ENCODE measurements around the gene MRFAP1.

DNA sequence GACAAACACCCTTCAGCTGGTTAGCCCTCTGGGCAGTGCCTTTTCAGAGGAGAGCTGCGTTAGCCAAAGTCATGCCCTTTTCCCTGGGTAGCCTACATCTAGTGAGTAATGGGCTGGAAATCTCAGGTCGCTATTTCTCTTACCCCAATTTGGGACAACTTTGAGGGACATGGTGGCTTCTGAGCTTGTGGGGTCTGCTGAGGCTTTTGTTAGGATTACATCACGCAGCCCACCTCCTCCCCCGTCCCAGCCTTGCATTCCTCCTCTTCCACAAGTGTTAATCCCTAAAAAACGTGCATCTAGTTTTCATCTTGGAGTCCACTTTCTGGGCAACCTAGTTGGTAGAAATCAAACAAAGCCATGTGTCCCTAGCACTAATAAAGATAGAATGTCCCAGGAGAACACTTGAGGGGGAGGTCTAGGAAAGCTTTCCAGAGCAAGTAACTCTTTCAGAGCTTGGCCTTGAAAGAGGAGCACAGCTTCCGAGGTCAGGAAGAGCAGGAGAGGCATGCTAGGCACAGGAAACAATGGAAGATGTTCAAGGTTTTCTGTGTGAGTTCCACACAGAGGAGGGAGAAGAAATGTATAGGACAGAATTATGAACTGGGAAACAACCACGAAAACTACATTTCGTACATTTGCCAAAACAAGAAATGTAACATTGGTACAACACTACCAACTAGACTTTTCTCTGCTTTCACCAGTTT lies 2.8 kb downstream of the MRFAP1 start:
- TF ChIP-seq, protein P1, sequence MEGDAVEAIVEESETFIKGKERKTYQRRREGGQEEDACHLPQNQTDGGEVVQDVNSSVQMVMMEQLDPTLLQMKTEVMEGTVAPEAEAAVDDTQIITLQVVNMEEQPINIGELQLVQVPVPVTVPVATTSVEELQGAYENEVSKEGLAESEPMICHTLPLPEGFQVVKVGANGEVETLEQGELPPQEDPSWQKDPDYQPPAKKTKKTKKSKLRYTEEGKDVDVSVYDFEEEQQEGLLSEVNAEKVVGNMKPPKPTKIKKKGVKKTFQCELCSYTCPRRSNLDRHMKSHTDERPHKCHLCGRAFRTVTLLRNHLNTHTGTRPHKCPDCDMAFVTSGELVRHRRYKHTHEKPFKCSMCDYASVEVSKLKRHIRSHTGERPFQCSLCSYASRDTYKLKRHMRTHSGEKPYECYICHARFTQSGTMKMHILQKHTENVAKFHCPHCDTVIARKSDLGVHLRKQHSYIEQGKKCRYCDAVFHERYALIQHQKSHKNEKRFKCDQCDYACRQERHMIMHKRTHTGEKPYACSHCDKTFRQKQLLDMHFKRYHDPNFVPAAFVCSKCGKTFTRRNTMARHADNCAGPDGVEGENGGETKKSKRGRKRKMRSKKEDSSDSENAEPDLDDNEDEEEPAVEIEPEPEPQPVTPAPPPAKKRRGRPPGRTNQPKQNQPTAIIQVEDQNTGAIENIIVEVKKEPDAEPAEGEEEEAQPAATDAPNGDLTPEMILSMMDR (conservative IDR thresholded peaks at IDR 0.05) = no peak
- TF ChIP-seq ZFX (IDR thresholded peaks at IDR 0.05) = no peak
